GM12875 (cell line): Measurements from ENCODE around the gene SLC29A2.

Source experiments
- H3K4me3 ChIP-seq: one replicate; pipeline ENCODE4 v1.5.1; 2011; ENCODE audit warnings: low read depth, low read length, control low read depth
- TF ChIP-seq, protein P1 (sequence below): IDR thresholded peaks from 2 replicates; pipeline ENCODE4 v1.5.1; 2011; ENCODE audit warnings: low read depth, mild to moderate bottlenecking, control low read depth, inconsistent platforms, low read length, moderate library complexity, borderline replicate concordance; ENCODE audit not compliant: insufficient read depth

Gene SLC29A2

DNA sequence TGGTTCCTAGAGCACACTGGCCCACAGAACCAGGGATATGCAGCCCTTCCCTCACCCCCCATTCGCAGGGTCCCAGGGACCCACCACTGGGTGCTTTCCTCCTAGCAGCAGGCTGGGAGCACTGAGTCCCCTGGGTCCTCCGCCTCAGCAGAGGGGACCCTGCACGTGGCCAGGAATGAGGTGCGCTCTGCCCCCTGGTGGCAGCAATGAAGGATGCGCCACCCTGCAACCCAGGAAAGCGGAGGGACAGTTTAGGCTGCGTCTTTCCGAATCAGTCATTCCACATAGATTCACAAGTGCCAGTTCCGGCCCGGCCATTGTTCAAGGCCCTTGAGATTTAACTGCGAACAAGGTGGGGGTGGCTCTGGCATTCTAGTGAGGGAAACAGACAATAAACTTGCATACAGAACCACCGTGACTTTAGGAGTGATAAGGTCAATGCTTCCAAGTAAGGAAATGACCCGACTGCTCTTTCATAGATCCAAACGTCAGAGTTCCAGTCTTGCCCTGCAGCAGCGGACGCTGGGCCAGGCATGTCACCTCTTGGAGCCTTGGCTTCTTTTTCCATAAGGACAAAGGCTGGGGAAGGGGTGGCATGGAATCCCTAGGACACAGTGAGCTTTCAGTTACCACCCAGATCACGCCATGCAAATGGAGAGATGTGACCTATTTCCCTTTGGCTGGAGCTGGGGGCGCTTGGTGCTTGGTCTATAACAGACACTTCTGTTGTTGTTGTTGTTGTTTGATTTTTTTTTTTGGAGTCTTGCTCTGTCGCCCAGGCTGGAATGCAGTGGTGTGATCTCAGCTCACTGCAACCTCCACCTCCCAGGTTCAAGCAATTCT lies 43.0 kb downstream of the SLC29A2 start:
- H3K4me3 ChIP-seq = no peak overlapping the region
- TF ChIP-seq, protein P1, sequence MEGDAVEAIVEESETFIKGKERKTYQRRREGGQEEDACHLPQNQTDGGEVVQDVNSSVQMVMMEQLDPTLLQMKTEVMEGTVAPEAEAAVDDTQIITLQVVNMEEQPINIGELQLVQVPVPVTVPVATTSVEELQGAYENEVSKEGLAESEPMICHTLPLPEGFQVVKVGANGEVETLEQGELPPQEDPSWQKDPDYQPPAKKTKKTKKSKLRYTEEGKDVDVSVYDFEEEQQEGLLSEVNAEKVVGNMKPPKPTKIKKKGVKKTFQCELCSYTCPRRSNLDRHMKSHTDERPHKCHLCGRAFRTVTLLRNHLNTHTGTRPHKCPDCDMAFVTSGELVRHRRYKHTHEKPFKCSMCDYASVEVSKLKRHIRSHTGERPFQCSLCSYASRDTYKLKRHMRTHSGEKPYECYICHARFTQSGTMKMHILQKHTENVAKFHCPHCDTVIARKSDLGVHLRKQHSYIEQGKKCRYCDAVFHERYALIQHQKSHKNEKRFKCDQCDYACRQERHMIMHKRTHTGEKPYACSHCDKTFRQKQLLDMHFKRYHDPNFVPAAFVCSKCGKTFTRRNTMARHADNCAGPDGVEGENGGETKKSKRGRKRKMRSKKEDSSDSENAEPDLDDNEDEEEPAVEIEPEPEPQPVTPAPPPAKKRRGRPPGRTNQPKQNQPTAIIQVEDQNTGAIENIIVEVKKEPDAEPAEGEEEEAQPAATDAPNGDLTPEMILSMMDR = peak; percentile 91

DNA sequence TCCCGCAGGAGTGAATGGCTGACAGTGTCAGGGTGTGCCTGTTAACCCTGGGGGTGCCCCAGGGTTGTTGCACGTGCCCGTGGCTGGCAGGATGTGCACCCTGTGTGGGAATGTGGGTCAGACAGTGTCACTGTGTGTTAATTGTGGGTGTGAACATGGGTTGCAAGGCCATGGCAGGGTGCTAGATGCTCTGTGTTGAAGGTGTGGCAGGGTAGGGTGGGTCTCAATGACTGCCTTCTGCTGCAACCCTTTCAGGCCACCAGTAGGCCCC lies 43.6 kb downstream of the SLC29A2 start:
- TF ChIP-seq, protein P1 = no peak
- no peak overlapping the region for H3K4me3 ChIP-seq

DNA sequence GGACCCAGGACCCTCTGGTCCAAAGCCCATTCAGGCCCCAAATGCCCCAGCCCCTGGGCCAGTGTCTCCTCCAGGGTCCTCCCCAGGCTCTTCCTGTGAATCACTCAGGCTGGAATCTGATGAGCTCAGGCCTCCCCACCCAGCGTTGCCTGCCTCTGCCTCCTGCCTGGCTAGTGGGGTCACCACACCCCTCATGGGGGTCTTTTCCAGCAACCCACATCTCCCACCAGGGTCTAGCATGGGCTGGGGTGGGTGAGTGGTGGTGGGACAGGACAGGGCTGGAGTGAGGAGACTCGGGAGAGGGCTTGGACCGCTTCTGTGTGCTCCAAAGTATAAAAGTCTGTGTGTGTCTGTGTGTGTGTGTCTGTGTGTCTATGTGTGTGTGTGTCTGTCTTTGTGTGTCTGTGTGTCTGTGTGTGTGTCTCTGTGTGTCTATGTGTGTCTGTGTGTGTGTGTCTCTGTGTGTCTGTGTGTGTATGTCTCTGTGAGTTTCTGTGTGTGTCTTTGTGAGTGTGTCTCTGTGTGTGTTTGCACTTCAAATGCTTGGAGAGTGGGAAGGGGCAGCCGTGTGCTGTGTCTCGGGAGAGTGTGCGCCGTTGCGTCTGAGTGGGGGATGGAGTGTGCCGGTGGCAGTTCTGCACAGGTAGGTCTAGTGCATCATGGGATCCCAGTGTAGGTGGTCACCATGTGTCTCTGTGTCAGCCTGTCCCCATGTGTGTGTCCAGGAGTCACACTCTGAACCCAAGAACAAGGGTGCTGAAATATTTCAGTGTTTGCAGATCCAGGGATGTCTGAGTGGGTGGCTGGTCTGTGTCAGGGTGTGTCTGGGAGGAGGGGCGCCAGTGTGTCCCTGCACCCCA lies 44.2 kb downstream of the SLC29A2 start:
- TF ChIP-seq, protein P1 = no peak
- H3K4me3 ChIP-seq = no peak overlapping the region

DNA sequence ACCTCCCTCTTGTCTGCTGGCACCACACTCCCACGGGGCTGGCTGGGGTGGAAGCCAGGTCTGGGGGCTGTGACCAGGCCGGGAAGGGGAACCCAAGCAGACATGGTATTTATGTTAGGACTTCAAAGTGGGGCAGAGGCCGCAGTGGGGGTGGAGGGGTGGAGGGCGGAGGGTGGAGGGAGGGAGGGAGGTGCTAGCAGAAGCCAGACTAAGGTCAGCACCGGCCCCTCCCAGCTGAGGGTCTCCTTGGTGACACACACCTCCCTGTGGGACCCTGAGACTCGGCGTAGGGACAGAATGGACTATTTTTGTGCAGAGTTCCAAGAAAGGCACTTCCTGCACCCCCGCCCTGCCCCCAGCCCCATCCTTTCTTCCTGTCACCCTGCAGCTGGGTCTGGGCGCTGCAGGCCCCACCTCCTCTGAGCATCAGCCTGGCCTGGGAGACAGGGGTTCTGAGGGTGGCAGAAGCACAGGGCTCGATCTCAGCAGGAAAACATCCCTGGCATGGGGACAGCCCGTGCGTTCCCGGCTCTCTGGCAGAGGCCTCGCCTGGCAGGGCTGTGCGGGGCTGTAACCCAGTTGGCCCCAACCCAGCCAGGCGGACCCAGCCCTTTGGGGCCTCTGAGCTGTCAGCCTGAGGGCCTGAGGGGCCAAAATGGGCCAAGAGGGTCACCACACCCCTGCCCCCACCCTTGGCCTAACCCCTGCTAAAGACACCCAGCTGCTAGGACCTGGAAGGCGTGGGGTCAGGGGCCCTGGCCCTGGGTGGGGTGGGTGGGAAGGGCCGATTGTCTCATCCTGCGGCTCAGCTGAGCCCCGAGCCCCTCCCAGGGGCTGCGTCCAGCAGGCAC lies 45.1 kb downstream of the SLC29A2 start:
- H3K4me3 ChIP-seq = no peak overlapping the region
- TF ChIP-seq, protein P1 = no peak

DNA sequence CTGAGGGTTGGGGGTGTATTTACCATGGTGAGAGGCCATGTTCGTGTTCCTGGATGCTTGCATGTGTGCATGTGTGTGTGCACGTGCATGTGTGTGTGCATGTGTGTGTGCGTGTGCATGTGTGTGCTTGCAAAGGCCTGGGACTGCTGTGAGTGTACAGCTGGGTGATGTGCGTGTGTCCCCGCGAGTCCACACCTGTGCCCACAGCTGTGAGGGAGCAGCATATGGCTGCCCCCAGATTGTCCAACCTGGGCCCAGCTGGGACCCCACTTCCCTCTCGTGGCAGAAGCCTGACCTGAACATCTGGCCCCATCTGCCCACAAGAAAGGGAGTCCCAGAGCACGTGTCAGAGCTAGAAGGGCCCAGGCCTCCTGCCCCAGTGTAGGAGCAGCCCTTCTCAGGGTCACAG lies 46.3 kb downstream of the SLC29A2 start:
- H3K4me3 ChIP-seq = no peak overlapping the region
- TF ChIP-seq, protein P1 = no peak

DNA sequence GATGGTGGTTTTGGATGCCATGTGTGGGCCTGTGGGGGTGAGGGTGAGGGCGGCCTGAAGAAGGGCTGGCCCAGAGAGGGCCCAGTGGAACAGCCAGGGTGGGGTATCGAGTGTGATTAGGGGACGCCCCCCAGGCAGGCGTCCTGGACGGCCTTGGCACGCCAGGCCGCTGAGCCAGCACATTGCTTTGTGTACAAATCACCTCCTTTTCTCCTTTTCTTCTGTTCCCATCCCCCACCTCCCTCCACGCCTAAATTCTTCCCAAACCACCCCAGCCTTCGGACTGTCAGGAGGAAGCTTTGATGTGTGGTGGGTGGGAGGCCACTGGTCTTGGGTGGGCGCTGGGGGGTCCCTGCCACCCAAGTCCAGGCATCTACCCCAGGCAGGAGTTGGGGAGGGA lies 46.9 kb downstream of the SLC29A2 start:
- TF ChIP-seq, protein P1 = no peak
- H3K4me3 ChIP-seq = no peak overlapping the region
